ENCODE data around the gene WDR70.
"Not testable (repeated sequence)": the region's sequence is repeated elsewhere in the genome, so short reads cannot be mapped to it uniquely, and the experiment has no call there.

The WDR70 gene

DNA sequence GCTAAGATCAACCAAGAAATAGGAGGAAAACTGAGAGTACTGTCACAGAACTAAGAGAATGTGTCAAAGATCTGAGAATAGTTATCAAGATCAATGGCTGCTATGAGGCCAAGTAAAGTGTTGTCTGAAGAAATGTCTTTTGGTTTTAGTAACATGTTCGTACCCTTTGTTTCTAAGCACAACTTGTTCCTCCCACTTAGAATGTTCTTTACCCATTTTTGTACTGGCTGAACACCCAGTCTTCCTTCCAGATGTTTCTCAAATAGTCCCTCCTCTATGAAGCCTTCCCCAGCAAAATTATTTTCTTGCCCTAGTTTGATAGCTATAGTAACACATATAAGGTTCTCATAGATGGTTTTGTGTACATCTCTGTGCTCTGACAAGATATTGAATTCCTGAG is 191.5 kb downstream of the WDR70 start:
- DNase-seq (ENCODE audit: low spot score) = no peak

DNA sequence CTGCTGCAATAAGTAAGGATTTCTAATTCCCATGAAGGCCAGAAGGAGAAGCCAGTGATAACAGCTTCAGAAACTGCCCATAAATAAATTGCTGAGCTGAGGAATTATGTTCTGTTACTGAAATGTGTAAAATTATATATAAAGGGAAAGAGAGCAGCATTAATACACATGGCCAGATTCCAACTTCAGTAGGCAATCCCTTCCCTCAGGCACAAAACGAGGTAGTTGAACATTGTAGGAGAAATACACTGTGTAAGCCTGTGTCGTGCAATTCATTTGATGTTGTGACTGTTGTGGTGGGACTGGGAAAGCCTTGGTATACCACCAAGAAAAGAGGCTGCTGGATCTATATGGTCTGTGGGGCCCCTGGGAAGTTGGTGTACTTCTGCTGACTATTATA is 192.9 kb downstream of the WDR70 start:
- no peak for DNase-seq (ENCODE audit: low spot score)

DNA sequence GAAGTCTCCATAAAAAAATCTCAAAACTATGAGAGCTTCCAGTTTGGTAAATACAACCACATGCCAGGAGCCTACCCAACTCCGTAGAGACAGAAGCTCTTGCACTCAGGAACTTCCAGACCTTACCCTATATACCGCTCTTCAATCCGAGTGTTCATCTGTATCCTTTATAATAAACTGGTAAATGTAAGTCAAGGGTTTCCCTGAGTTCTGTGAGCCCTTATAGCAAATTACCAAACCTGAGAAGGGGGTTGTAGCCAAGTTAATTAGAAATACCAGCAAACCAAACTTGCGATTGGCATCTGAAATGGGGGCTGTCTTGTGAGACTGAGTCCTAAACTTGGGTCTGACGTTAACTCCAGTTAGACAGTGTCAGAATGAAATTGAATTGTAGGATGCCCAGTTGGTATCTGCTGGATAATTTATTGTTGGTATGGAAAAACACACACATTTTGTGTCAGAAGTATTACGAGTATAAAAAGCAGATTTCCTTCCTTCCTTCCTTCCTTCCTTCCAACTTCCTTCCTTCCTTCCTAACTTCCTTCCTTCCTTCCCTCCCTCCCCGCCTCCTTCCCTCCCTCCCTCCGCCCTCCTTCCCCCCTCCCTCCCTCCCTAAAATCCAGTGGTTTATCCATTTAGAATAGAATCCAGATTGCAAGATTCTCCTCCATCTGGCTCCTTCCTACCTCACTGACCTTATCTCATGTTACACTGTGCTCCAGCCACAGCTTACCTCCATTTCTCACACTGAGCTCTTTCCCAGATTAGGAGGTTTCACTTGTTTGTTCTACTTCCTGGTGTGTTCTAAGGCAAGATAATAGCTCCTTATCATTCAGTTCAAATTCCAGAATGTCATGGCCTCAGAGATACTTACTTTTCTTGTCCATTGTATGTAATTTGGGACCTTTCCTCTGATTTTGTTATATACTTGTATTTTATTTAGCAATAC is 196.7 kb downstream of the WDR70 start:
- no peak for DNase-seq (ENCODE audit: low spot score)

DNA sequence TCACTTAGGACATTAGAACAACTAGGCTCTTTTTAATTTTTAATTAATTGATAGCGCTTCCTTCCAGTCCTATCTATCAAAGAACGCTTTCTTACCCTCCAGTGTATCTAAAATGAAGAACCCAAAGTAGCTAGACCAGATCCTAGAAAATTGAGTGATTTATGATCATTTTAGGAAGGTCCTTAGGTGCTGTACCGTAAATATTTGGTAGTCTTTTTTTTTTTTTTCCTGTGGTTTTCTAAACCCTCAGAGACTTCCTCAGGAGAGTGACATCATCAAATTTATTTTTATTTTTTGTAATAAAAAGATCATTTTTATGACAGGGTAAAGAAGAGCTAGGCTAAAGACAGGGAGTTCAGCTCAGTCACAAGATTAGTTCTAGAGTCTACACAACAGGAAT is 197.4 kb downstream of the WDR70 start:
- no peak for DNase-seq (ENCODE audit: low spot score)

DNA sequence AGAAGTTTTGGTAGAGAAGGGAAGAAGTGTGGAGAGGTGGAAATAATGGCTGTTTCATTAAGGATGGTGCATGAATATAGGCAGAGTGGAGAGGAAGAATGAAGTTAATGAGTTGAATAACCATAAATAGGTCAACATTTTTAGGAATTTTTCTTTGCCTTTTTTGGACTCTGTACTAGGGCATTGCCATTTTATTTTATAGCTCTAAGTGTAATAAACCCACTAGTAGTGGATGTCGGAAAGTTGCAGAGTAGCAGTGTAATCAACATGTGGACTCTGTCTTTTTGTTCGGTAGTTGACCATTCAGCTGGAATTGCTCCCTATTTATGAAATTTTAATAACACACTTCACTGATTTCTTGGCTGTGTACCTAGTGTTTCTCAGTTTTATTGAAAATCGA is 199.1 kb downstream of the WDR70 start:
- no peak for DNase-seq (ENCODE audit: low spot score)

DNA sequence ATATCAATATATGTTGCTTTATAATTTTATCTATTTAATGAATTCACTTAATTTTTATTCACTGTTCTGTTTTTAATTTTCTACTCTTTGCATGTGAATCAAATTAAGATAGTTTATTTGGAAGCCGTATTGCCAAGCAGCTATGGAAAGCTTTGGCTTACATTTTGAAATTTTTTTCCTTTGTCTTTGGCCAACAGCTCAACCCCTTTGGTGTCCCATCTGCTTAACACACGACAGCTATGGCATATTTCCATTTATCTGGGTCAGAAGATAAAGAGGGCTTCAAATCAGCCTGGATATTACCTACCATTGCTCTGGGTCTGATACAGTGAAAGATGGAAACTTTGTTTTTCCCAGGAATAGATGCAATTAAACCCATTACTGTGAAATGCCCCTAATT is 201.0 kb downstream of the WDR70 start:
- DNase-seq (ENCODE audit: low spot score) = no peak

DNA sequence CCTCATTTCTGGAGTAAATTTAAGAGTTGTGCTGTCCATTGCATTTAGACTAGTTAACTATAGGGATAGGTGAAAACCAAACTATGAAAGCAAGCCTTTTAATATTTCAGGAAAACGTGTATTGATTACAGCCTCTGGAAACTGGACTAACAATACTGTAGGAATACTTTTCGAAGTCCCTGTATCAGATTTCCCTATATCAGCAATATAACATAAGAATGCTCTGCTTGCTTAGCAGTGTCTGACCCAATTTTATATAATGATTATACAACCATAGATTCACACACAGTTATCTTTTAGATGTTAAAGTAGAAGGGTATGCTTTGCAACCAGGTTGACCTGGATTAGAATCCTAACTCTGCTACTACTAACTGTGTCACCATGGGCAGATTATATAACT is 203.1 kb downstream of the WDR70 start:
- no peak for DNase-seq (ENCODE audit: low spot score)

DNA sequence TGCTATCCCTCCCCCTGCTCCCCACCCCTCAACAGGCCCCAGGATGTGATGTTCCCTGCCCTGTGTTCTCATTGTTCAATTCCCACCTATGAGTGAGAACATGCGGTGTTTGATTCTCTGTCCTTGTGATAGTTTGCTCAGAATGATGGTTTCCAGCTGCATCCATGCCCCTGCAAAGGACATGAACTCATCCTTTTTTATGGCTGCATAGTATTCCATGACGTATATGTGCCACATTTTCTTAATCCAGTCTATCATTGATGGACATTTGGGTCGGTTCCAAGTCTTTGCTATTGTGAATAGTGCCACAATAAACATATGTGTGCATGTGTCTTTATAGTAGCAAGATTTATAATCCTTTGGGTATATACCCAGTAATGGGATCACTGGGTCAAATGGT is 214.2 kb downstream of the WDR70 start:
- not testable (repeated sequence) for DNase-seq (ENCODE audit: low spot score)

DNA sequence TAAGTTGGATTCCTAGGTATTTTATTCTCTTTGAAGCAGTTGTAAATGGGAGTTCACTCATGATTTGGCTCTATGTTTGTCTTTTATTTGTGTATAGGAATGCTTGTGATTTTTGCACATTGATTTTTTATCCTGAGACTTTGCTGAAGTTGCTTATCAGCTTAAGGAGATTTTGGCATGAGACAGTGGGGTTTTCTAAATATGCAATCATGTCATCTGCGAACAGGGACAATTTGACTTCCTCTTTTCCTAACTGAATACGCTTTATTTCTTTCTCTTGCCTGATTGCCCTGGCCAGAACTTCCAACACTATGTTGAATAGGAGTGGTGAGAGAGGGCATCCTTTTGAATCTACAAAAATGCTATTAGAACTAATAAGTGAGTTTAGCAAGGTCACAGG is 215.7 kb downstream of the WDR70 start:
- DNase-seq (ENCODE audit: low spot score) = not testable (repeated sequence)

DNA sequence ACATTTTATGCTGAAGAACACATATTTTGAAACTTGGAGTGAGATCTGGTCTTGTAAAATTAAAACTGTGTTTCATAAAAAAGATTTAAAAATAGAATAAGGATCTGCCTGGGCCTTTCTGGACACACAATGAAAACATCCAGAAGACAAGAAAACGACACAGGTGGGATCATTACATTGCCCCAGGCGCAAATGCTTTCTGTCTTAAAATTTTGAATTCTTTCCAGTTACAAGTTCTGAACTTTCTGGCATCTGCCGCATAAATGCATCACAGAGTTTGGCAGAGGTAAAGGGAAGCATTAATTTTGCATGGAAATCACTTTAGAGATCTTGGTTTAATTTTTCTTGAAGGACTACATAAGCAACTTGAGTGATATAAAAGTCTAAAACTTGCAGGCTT is 219.6 kb downstream of the WDR70 start:
- no peak for DNase-seq (ENCODE audit: low spot score)

DNA sequence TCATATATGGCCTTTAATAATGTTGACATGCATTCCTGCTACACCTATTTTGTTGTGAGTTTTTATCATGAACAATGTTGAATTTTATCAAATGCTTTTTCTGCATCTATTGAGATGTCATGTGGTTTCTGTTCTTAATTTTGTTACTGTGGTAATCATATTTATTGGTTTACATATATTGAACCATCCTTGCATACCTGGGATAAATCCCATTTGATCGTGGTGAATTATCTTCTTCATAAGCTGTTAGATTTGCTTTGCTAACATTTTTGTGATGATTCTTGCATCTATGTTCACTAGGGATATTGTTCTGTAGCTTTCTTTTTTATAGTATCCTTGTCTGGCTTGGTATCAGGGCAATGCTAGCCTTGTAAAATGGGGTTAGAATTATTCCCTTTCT is 222.0 kb downstream of the WDR70 start:
- DNase-seq (ENCODE audit: low spot score) = no peak

DNA sequence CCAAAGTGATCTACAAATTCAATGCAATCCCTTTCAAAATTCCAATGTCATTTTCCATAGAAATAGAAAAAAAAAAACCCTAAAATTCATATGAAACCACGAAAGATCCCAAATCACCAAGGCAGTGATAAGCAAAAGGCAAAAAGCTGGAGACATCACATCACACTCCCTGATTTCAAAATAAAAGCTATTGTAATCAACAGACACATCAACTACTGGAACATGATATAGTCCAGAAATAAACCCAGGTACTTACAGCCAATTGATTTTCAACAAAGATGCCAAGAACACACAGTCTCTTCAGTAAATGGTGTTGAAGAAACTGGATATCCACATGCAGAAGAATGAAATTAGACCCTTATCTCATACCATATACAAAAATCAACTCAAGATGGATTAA is 224.0 kb downstream of the WDR70 start:
- DNase-seq (ENCODE audit: low spot score) = no peak

DNA sequence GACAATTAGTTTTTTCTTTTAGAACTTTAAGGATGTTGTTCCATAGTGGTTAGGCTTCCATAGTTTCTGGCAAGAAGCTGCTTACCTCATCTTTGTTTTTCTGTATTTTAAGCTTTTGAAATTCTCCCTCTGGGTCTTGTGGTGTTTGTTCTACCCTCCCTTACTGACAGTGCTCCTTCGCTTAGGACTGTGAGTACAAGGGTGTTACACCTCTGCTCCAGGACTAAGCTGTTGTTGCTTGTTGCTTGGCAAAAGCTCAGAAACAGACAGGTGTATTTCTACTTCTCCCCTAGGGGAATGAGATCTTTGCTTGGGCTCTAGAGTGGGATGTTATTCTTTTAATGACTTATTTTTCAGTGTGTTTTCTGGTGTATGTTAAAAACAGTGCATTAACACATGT is 225.2 kb downstream of the WDR70 start:
- no peak for DNase-seq (ENCODE audit: low spot score)

DNA sequence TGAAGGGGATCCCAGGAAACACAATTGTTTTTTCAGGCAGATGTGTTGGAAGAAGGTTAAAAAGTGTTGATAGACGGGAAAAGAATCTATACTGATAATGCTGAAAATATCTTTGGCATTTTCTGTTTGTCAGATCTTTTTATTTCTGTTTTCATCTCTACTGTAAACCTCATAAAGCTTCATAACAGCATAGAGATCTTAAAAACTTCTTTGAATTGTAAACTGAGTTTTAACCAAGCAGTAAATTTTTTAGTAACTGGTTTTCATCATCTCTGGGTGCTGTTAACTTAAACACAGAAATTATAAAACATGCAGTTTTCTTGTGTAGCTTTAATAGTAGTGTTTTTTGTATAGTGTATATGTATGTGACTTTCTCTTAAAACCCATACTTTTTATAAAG is 227.0 kb downstream of the WDR70 start:
- no peak for DNase-seq (ENCODE audit: low spot score)

DNA sequence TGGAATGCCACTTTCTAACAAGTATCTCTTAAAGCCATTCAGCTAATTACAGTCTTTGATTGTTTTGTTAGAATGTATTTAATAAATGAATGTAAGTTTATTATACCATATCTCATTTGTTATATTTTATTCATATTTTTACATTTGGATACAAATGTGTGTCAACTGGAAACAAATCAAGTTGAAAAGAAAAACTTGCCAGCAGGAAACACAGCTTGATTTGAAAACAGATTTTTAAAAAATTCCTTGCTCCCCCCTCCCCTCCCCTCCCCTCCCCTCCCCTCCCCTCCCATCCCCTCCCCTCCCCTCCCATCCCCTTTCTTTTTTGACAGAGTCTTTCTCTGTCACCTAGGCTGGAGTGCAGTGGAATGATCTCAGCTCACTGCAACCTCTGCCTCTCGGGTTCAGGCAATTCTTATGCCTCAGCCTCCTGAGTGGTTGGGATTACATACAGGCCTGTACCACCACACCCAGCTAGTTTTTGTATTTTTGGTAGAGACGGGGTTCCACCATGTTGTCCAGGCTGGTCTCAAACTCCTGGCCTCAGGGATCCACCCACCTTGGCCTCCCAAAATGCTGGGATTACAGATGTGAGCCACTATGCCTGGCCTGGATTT is 227.6 kb downstream of the WDR70 start:
- no peak for DNase-seq (ENCODE audit: low spot score)

DNA sequence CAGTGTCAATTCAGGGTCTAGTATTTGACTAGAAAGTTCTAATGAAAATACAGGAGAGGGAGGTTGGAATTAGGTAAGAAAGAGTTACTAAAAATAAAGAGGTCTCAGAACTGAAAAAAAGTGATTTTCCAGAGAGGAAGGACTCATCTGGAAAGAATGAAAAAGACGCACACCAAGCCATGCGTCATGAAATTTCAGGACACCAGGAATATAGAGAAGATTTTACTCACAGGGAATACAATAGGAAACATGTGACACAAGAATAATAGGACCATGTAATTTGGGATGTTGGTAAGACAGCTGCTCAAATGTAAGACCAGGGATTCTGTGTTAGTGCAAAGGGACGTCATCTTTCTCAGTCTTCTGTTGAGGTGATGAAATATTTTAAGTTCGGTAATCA is 236.1 kb downstream of the WDR70 start:
- DNase-seq (ENCODE audit: low spot score) = peak; percentile 17

DNA sequence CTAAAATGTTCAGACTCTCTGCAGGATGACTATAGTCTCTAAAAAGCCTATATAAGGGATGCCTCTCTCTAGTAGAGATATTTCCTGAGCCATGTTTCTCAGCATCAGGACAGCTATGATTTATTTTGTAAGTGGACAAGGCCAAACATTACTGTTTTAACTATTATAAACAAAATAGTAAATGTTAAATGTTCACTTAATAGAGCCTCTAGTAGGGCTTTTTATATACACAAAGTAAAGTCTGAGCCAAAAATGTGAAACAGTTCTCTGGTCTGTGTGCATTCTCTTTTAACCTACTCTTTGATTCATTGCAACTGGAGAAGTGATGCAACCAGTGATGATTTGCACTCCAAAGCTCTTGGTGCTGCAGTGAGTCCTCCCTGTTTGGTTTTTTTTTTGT is 240.2 kb downstream of the WDR70 start:
- no peak for DNase-seq (ENCODE audit: low spot score)

DNA sequence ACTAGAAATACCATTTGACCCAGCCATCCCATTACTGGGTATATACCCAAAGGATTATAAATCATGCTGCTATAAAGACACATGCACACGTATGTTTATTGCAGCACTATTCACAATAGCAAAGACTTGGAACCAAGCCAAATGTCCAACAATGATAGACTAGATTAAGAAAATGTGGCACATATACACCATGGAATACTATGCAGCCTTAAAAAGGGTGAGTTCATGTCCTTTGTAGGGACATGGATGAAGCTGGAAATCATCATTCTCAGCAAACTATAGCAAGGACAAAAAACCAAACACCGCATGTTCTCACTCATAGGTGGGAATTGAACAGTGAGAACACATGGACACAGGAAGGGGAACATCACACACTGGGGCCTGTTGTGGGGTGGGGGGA is 243.2 kb downstream of the WDR70 start:
- DNase-seq (ENCODE audit: low spot score) = not testable (repeated sequence)

DNA sequence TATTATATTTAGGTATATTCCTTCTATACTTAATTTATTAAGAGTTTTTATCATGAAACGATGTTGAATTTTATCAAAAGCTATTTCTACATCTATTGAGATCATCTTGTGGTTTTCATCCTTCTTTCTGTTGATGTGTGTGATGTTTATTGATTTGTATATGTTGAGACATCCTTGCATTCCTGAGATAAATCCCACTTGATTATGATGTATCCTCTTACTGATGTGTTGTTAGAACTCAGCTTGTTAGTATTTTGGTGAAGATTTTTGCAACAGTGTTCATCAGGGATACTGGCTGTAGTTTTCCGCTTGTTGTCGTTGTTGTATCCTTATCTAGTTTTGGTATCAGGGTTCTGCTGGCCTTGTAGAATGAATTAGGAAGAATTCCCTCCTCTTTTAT is 247.1 kb downstream of the WDR70 start:
- DNase-seq (ENCODE audit: low spot score) = no peak

DNA sequence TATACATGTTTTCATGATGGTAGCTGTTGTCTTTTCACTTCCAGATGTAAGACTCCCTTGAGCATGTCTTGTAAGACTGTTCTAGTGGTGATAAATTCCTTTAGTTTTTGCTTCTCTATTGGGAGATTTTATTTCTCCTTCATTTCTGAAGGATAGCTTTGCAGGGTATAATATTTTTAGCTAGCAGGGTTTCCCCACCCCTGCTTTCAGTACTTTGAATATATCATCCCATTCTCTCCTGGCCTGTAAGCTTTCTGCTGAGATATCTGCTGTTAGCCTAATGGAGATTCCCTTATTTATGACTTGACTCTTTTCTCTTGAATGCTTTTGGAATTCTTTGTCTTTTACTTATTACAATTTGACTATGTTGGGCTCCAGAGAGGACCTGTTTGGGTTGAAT is 249.8 kb downstream of the WDR70 start:
- no peak for DNase-seq (ENCODE audit: low spot score)

DNA sequence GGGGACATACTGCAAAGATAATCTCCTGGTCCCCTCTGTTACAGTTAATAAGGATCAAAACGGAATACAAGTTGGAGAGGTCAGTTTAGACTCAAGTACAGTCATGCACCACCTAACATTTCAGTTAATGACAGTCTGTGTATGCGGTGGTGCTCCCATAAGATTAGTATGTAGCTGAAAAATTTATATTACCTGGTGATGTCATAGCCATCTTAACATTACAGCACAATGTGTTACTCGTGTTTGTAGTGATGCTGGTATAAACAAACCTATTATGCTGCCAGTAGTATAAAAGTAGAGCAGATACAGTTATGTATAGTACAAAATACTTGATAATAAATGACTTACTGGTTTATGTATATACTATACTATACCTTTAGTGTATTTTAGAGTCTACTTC is 252.8 kb downstream of the WDR70 start:
- peak; percentile 20 for DNase-seq (ENCODE audit: low spot score)

DNA sequence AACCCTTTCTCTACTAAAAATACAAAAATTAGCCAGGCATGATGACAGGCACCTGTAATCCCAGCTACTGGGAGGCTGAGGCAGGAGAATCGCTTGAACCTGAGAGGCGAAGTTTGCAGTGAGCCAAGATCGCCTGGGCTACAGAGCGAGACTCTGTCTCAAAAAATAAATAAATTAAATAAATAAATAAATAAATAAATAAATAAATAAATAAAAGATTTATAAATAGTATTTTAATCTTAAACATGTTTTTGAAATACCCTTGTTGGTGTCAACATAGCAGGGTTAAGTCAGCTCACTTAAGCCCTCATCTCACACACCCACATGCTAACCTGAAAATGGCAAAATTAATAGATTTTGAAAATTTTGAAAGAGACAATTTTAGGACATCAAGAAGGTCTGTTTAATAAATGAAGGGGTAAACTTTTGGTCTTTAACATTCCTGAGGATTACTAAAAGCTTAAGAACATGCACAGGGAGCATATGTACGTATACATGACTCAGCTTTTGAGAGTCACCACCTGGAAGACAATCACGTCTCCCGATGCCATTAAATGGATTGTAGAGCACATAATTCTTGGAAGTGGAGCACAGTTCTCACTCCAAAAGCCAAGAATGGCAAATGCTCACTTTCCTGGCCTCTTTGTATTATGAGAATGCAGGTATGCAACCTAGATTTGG is 258.2 kb downstream of the WDR70 start:
- DNase-seq (ENCODE audit: low spot score) = peak; percentile 9

DNA sequence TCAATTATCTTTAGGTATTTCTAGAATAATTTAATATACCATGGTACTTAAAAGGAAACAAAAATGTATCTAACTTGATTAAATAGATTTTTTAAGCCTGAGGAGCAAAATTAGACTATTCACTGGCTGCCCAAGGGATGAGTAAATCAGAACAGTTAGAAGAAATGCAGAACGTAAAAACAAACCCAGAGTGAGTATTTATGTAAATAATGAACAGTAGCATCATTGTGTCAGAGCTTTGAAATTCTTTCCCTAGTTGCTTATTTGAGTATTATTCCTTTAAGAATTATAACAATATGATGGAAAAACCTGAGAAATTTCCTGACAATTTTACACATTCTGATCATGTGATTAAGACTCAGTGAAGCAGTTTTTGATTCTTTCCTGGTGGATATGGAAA is 259.8 kb downstream of the WDR70 start:
- DNase-seq (ENCODE audit: low spot score) = no peak

Measured in RKO (cell line).